H1 (cell line): ENCODE measurements around the gene IL37. TPM values are rescaled to one million over a fixed set of nuclear protein-coding genes. Genes with fewer than 3 reads are reported as not detected.

Experiments used
- ASH2L ChIP-seq: fragments of 200-600, 300-600 bp; sonication (generic); IDR thresholded peaks from one replicate; pipeline ENCODE4 v1.7.1; 2017; ENCODE audit warnings: low read length
- CBX5 ChIP-seq: fragments of 300-800, 300-1000 bp; sonication (generic); IDR thresholded peaks from 2 replicates; pipeline ENCODE4 v1.7.1; 2016; ENCODE audit warnings: antibody characterized with exemption, low read length, low read depth
- GTF2F1 ChIP-seq: IDR thresholded peaks from 2 replicates; pipeline ENCODE4 v1.6.1; 2012; ENCODE audit warnings: low read depth, low read length, improper control_type of control experiment, borderline replicate concordance
- JUND ChIP-seq: IDR thresholded peaks from 2 replicates; pipeline ENCODE4 v1.6.1; 2011; ENCODE audit warnings: mild to moderate bottlenecking, improper control_type of control experiment, low read length
- SAP30 ChIP-seq: fragments of 300-600 bp; sonication (generic); IDR thresholded peaks from 2 replicates; pipeline ENCODE4 v1.7.1; 2012; ENCODE audit warnings: low read length, moderate library complexity, mild to moderate bottlenecking, inconsistent platforms; ENCODE audit not compliant: insufficient read depth, insufficient replicate concordance
- SIRT6 ChIP-seq: IDR thresholded peaks from one replicate; pipeline ENCODE4 v1.7.1; 2012; ENCODE audit warnings: low read length, inconsistent platforms
- polyA plus RNA-seq, 7 experiments: library from polyadenylated mRNA; depleted of rRNA in 3 of 7; stranded (reverse) in 5 of 7; unstranded in 2 of 7; fragments of >200 nt in 5 of 7; fragments of 200-250 nt in 2 of 7; gene quantifications; 1 replicate in 5 of 7; 2 replicates in 1 of 7; 4 replicates in 1 of 7; pipeline versions ENCODE4 v1.2.1 to v1.2.3, GENCODE V29; 2011 to 2013; ENCODE audit warnings: missing spikeins in 2 of 7, mixed read lengths in 2 of 7
- total RNA-seq: library from RNA; stranded (reverse); fragmentation: NEBNext Ultra II Directional; extraction: Animal tissue kit (Norgen Biotek cat#: 25700); gene quantifications from 2 replicates; pipeline ENCODE4 v1.2.1, GENCODE V29; 2021
- TF ChIP-seq, protein P1 (sequence below): fragments of 300-600 bp; sonication (generic); IDR thresholded peaks from 2 replicates; pipeline ENCODE4 v1.7.1; 2012; ENCODE audit warnings: low read length, moderate library complexity, mild to moderate bottlenecking, inconsistent platforms; ENCODE audit not compliant: insufficient replicate concordance
- TF ChIP-seq, protein P2 (sequence below), 3 experiments: IDR thresholded peaks; 1 replicate in 2 of 3; 2 replicates in 1 of 3; pipeline versions ENCODE4 v1.5.1 to v1.6.1; 2011; ENCODE audit warnings: low read length in 3 of 3, mild to moderate bottlenecking in 3 of 3, inconsistent platforms in 2 of 3, low read depth in 1 of 3, moderate library complexity in 1 of 3; ENCODE audit not compliant: insufficient read depth in 1 of 3; ENCODE audit errors: control extremely low read depth in 1 of 3
- TF ChIP-seq, protein P3 (sequence below): IDR thresholded peaks from 2 replicates; pipeline ENCODE4 v1.6.1; 2012; ENCODE audit warnings: inconsistent platforms

Gene IL37
- total and polyA plus RNA-seq, 2 of the 8 experiments (the other 6 are each of a cell fraction or from before 2014, with no cell fraction given) = 0.18 TPM; not detected in 1

- TF ChIP-seq, protein P1, sequence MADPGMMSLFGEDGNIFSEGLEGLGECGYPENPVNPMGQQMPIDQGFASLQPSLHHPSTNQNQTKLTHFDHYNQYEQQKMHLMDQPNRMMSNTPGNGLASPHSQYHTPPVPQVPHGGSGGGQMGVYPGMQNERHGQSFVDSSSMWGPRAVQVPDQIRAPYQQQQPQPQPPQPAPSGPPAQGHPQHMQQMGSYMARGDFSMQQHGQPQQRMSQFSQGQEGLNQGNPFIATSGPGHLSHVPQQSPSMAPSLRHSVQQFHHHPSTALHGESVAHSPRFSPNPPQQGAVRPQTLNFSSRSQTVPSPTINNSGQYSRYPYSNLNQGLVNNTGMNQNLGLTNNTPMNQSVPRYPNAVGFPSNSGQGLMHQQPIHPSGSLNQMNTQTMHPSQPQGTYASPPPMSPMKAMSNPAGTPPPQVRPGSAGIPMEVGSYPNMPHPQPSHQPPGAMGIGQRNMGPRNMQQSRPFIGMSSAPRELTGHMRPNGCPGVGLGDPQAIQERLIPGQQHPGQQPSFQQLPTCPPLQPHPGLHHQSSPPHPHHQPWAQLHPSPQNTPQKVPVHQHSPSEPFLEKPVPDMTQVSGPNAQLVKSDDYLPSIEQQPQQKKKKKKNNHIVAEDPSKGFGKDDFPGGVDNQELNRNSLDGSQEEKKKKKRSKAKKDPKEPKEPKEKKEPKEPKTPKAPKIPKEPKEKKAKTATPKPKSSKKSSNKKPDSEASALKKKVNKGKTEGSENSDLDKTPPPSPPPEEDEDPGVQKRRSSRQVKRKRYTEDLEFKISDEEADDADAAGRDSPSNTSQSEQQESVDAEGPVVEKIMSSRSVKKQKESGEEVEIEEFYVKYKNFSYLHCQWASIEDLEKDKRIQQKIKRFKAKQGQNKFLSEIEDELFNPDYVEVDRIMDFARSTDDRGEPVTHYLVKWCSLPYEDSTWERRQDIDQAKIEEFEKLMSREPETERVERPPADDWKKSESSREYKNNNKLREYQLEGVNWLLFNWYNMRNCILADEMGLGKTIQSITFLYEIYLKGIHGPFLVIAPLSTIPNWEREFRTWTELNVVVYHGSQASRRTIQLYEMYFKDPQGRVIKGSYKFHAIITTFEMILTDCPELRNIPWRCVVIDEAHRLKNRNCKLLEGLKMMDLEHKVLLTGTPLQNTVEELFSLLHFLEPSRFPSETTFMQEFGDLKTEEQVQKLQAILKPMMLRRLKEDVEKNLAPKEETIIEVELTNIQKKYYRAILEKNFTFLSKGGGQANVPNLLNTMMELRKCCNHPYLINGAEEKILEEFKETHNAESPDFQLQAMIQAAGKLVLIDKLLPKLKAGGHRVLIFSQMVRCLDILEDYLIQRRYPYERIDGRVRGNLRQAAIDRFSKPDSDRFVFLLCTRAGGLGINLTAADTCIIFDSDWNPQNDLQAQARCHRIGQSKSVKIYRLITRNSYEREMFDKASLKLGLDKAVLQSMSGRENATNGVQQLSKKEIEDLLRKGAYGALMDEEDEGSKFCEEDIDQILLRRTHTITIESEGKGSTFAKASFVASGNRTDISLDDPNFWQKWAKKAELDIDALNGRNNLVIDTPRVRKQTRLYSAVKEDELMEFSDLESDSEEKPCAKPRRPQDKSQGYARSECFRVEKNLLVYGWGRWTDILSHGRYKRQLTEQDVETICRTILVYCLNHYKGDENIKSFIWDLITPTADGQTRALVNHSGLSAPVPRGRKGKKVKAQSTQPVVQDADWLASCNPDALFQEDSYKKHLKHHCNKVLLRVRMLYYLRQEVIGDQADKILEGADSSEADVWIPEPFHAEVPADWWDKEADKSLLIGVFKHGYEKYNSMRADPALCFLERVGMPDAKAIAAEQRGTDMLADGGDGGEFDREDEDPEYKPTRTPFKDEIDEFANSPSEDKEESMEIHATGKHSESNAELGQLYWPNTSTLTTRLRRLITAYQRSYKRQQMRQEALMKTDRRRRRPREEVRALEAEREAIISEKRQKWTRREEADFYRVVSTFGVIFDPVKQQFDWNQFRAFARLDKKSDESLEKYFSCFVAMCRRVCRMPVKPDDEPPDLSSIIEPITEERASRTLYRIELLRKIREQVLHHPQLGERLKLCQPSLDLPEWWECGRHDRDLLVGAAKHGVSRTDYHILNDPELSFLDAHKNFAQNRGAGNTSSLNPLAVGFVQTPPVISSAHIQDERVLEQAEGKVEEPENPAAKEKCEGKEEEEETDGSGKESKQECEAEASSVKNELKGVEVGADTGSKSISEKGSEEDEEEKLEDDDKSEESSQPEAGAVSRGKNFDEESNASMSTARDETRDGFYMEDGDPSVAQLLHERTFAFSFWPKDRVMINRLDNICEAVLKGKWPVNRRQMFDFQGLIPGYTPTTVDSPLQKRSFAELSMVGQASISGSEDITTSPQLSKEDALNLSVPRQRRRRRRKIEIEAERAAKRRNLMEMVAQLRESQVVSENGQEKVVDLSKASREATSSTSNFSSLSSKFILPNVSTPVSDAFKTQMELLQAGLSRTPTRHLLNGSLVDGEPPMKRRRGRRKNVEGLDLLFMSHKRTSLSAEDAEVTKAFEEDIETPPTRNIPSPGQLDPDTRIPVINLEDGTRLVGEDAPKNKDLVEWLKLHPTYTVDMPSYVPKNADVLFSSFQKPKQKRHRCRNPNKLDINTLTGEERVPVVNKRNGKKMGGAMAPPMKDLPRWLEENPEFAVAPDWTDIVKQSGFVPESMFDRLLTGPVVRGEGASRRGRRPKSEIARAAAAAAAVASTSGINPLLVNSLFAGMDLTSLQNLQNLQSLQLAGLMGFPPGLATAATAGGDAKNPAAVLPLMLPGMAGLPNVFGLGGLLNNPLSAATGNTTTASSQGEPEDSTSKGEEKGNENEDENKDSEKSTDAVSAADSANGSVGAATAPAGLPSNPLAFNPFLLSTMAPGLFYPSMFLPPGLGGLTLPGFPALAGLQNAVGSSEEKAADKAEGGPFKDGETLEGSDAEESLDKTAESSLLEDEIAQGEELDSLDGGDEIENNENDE = no peak
- TF ChIP-seq, protein P2, sequence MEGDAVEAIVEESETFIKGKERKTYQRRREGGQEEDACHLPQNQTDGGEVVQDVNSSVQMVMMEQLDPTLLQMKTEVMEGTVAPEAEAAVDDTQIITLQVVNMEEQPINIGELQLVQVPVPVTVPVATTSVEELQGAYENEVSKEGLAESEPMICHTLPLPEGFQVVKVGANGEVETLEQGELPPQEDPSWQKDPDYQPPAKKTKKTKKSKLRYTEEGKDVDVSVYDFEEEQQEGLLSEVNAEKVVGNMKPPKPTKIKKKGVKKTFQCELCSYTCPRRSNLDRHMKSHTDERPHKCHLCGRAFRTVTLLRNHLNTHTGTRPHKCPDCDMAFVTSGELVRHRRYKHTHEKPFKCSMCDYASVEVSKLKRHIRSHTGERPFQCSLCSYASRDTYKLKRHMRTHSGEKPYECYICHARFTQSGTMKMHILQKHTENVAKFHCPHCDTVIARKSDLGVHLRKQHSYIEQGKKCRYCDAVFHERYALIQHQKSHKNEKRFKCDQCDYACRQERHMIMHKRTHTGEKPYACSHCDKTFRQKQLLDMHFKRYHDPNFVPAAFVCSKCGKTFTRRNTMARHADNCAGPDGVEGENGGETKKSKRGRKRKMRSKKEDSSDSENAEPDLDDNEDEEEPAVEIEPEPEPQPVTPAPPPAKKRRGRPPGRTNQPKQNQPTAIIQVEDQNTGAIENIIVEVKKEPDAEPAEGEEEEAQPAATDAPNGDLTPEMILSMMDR (IDR thresholded peaks at IDR 0.05; ENCODE audit: control extremely low read depth in 1 of 3, insufficient read depth in 1 of 3, low read depth in 1 of 3, low read length in 3 of 3) = no peak
- TF ChIP-seq SAP30 = no peak
- no peak for TF ChIP-seq CBX5
- TF ChIP-seq ASH2L = no peak
- no peak for TF ChIP-seq GTF2F1
- no peak for TF ChIP-seq JUND
- TF ChIP-seq, protein P3, sequence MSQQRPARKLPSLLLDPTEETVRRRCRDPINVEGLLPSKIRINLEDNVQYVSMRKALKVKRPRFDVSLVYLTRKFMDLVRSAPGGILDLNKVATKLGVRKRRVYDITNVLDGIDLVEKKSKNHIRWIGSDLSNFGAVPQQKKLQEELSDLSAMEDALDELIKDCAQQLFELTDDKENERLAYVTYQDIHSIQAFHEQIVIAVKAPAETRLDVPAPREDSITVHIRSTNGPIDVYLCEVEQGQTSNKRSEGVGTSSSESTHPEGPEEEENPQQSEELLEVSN = no peak
- no peak for TF ChIP-seq SIRT6
These were observed 21.0 kb upstream of the IL37 start (continued) for GRCh38 chr2:112889976-112890375.
